ENCODE data around the gene BRPF1.

Gene BRPF1

GRCh38 chr3:9689757-9690156 is 41.8 kb upstream of the BRPF1 start:
- H3K36me3 ChIP-seq (ENCODE audit: control insufficient read depth in 1 of 2, insufficient read depth in 2 of 2, low read length in 2 of 2) = peaks cover 76 to 96% of the 10 kb centered on the region in 2 donors
- H3K27me3 ChIP-seq (ENCODE audit: control insufficient read depth in 1 of 2, insufficient read depth in 2 of 2, low read length in 2 of 2) = no peaks in the 10 kb centered on the region
- H3K4me3 ChIP-seq (ENCODE audit: low read depth in 1 of 2, low read length in 2 of 2) = no peak overlapping the region
- H3K27ac ChIP-seq (ENCODE audit: low read depth, low read length) = no peak overlapping the region
- no peaks in the 10 kb centered on the region for H3K9me3 ChIP-seq (ENCODE audit: control insufficient read depth in 1 of 2, low read length in 2 of 2)
- H3K4me1 ChIP-seq (ENCODE audit: control insufficient read depth in 1 of 2, insufficient read depth in 2 of 2, low read length in 2 of 2) = no peaks in the 10 kb centered on the region
- no peak overlapping the region for H3K9ac ChIP-seq (ENCODE audit: low read depth in 1 of 2, low read length in 2 of 2)

- H3K4me3 ChIP-seq (ENCODE audit: low read depth in 1 of 2, low read length in 2 of 2) = no peak overlapping the region
- H3K9me3 ChIP-seq (ENCODE audit: control insufficient read depth in 1 of 2, low read length in 2 of 2) = no peaks in the 10 kb centered on the region
- no peak overlapping the region for H3K27ac ChIP-seq (ENCODE audit: low read depth, low read length)
- no peaks in the 10 kb centered on the region for H3K27me3 ChIP-seq (ENCODE audit: control insufficient read depth in 1 of 2, insufficient read depth in 2 of 2, low read length in 2 of 2)
- no peak overlapping the region for H3K9ac ChIP-seq (ENCODE audit: low read depth in 1 of 2, low read length in 2 of 2)
- peaks cover 75 to 96% of the 10 kb centered on the region in 2 donors for H3K36me3 ChIP-seq (ENCODE audit: control insufficient read depth in 1 of 2, insufficient read depth in 2 of 2, low read length in 2 of 2)
- H3K4me1 ChIP-seq (ENCODE audit: control insufficient read depth in 1 of 2, insufficient read depth in 2 of 2, low read length in 2 of 2) = no peaks in the 10 kb centered on the region
Measured at GRCh38 chr3:9690451-9691450, 40.8 kb upstream of the BRPF1 start.

GRCh38 chr3:9691636-9692035 is 39.9 kb upstream of the BRPF1 start:
- Histone ChIP-seq H3K4me1 (ENCODE audit: control insufficient read depth in 1 of 2, insufficient read depth in 2 of 2, low read length in 2 of 2) (no peaks in the 10 kb centered on the region), H3K9me3 (ENCODE audit: control insufficient read depth in 1 of 2, low read length in 2 of 2) (no peaks in the 10 kb centered on the region), H3K27me3 (ENCODE audit: control insufficient read depth in 1 of 2, insufficient read depth in 2 of 2, low read length in 2 of 2) (no peaks in the 10 kb centered on the region), H3K27ac (ENCODE audit: low read depth, low read length) (no peak overlapping the region), H3K9ac (ENCODE audit: low read depth in 1 of 2, low read length in 2 of 2) (no peak overlapping the region), H3K36me3 (ENCODE audit: control insufficient read depth in 1 of 2, insufficient read depth in 2 of 2, low read length in 2 of 2) (peaks cover 69 to 92% of the 10 kb centered on the region in 2 donors), H3K4me3 (ENCODE audit: low read depth in 1 of 2, low read length in 2 of 2) (no peak overlapping the region)

- H3K9ac ChIP-seq (ENCODE audit: low read depth in 1 of 2, low read length in 2 of 2) = no peak overlapping the region
- H3K4me3 ChIP-seq (ENCODE audit: low read depth in 1 of 2, low read length in 2 of 2) = no peak overlapping the region
- H3K36me3 ChIP-seq (ENCODE audit: control insufficient read depth in 1 of 2, insufficient read depth in 2 of 2, low read length in 2 of 2) = peaks cover 73 to 92% of the 10 kb centered on the region in 2 donors
- no peaks in the 10 kb centered on the region for H3K9me3 ChIP-seq (ENCODE audit: control insufficient read depth in 1 of 2, low read length in 2 of 2)
- no peak overlapping the region for H3K27ac ChIP-seq (ENCODE audit: low read depth, low read length)
- no peaks in the 10 kb centered on the region for H3K4me1 ChIP-seq (ENCODE audit: control insufficient read depth in 1 of 2, insufficient read depth in 2 of 2, low read length in 2 of 2)
- H3K27me3 ChIP-seq (ENCODE audit: control insufficient read depth in 1 of 2, insufficient read depth in 2 of 2, low read length in 2 of 2) = no peaks in the 10 kb centered on the region
Measured at GRCh38 chr3:9692416-9692815, 39.1 kb upstream of the BRPF1 start.

GRCh38 chr3:9695345-9695744 is 36.2 kb upstream of the BRPF1 start:
- Histone ChIP-seq H3K27ac (ENCODE audit: low read depth, low read length) (no peak overlapping the region), H3K36me3 (ENCODE audit: control insufficient read depth in 1 of 2, insufficient read depth in 2 of 2, low read length in 2 of 2) (peaks cover 52 to 84% of the 10 kb centered on the region in 2 donors), H3K9me3 (ENCODE audit: control insufficient read depth in 1 of 2, low read length in 2 of 2) (no peaks in the 10 kb centered on the region), H3K4me1 (ENCODE audit: control insufficient read depth in 1 of 2, insufficient read depth in 2 of 2, low read length in 2 of 2) (no peaks in the 10 kb centered on the region), H3K4me3 (ENCODE audit: low read depth in 1 of 2, low read length in 2 of 2) (no peak overlapping the region), H3K27me3 (ENCODE audit: control insufficient read depth in 1 of 2, insufficient read depth in 2 of 2, low read length in 2 of 2) (no peaks in the 10 kb centered on the region), H3K9ac (ENCODE audit: low read depth in 1 of 2, low read length in 2 of 2) (no peak overlapping the region)

GRCh38 chr3:9695746-9696145 is 35.8 kb upstream of the BRPF1 start:
- Histone ChIP-seq H3K27me3 (ENCODE audit: control insufficient read depth in 1 of 2, insufficient read depth in 2 of 2, low read length in 2 of 2) (no peaks in the 10 kb centered on the region), H3K4me3 (ENCODE audit: low read depth in 1 of 2, low read length in 2 of 2) (no peak overlapping the region), H3K36me3 (ENCODE audit: control insufficient read depth in 1 of 2, insufficient read depth in 2 of 2, low read length in 2 of 2) (peaks cover 49 to 80% of the 10 kb centered on the region in 2 donors), H3K9ac (ENCODE audit: low read depth in 1 of 2, low read length in 2 of 2) (no peak overlapping the region), H3K9me3 (ENCODE audit: control insufficient read depth in 1 of 2, low read length in 2 of 2) (no peaks in the 10 kb centered on the region), H3K4me1 (ENCODE audit: control insufficient read depth in 1 of 2, insufficient read depth in 2 of 2, low read length in 2 of 2) (no peaks in the 10 kb centered on the region), H3K27ac (ENCODE audit: low read depth, low read length) (no peak overlapping the region)

- Histone ChIP-seq H3K27ac (ENCODE audit: low read depth, low read length) (no peak overlapping the region), H3K9me3 (ENCODE audit: control insufficient read depth in 1 of 2, low read length in 2 of 2) (no peaks in the 10 kb centered on the region), H3K4me3 (ENCODE audit: low read depth in 1 of 2, low read length in 2 of 2) (no peak overlapping the region), H3K36me3 (ENCODE audit: control insufficient read depth in 1 of 2, insufficient read depth in 2 of 2, low read length in 2 of 2) (peaks cover 40 to 73% of the 10 kb centered on the region in 2 donors), H3K27me3 (ENCODE audit: control insufficient read depth in 1 of 2, insufficient read depth in 2 of 2, low read length in 2 of 2) (no peaks in the 10 kb centered on the region), H3K4me1 (ENCODE audit: control insufficient read depth in 1 of 2, insufficient read depth in 2 of 2, low read length in 2 of 2) (no peaks in the 10 kb centered on the region), H3K9ac (ENCODE audit: low read depth in 1 of 2, low read length in 2 of 2) (no peak overlapping the region)
Measured at GRCh38 chr3:9696480-9697220, 34.9 kb upstream of the BRPF1 start.

GRCh38 chr3:9697892-9698291 is 33.6 kb upstream of the BRPF1 start:
- Histone ChIP-seq H3K36me3 (ENCODE audit: control insufficient read depth in 1 of 2, insufficient read depth in 2 of 2, low read length in 2 of 2) (peaks cover 35 to 66% of the 10 kb centered on the region in 2 donors), H3K4me3 (ENCODE audit: low read depth in 1 of 2, low read length in 2 of 2) (no peak overlapping the region), H3K9ac (ENCODE audit: low read depth in 1 of 2, low read length in 2 of 2) (no peak overlapping the region), H3K4me1 (ENCODE audit: control insufficient read depth in 1 of 2, insufficient read depth in 2 of 2, low read length in 2 of 2) (no peaks in the 10 kb centered on the region), H3K9me3 (ENCODE audit: control insufficient read depth in 1 of 2, low read length in 2 of 2) (no peaks in the 10 kb centered on the region), H3K27ac (ENCODE audit: low read depth, low read length) (no peak overlapping the region), H3K27me3 (ENCODE audit: control insufficient read depth in 1 of 2, insufficient read depth in 2 of 2, low read length in 2 of 2) (no peaks in the 10 kb centered on the region)

- Histone ChIP-seq H3K27ac (ENCODE audit: low read depth, low read length) (no peak overlapping the region), H3K4me1 (ENCODE audit: control insufficient read depth in 1 of 2, insufficient read depth in 2 of 2, low read length in 2 of 2) (no peaks in the 10 kb centered on the region), H3K36me3 (ENCODE audit: control insufficient read depth in 1 of 2, insufficient read depth in 2 of 2, low read length in 2 of 2) (peaks cover 31 to 62% of the 10 kb centered on the region in 2 donors), H3K9me3 (ENCODE audit: control insufficient read depth in 1 of 2, low read length in 2 of 2) (no peaks in the 10 kb centered on the region), H3K4me3 (ENCODE audit: low read depth in 1 of 2, low read length in 2 of 2) (no peak overlapping the region), H3K9ac (ENCODE audit: low read depth in 1 of 2, low read length in 2 of 2) (no peak overlapping the region), H3K27me3 (ENCODE audit: control insufficient read depth in 1 of 2, insufficient read depth in 2 of 2, low read length in 2 of 2) (no peaks in the 10 kb centered on the region)
Measured at GRCh38 chr3:9698293-9698692, 33.2 kb upstream of the BRPF1 start.

GRCh38 chr3:9700536-9700935 is 31.0 kb upstream of the BRPF1 start:
- Histone ChIP-seq H3K36me3 (ENCODE audit: control insufficient read depth in 1 of 2, insufficient read depth in 2 of 2, low read length in 2 of 2) (peaks cover 19 to 43% of the 10 kb centered on the region in 2 donors), H3K27ac (ENCODE audit: low read depth, low read length) (no peak overlapping the region)

More at GRCh38 chr3:9700536-9700935, 31.0 kb upstream of the BRPF1 start:
- no peak overlapping the region for H3K9ac ChIP-seq (ENCODE audit: low read depth in 1 of 2, low read length in 2 of 2)
- peaks cover 0 to 10% of the 10 kb centered on the region in 2 donors for H3K4me1 ChIP-seq (ENCODE audit: control insufficient read depth in 1 of 2, insufficient read depth in 2 of 2, low read length in 2 of 2)
- H3K27me3 ChIP-seq (ENCODE audit: control insufficient read depth in 1 of 2, insufficient read depth in 2 of 2, low read length in 2 of 2) = no peaks in the 10 kb centered on the region
- no peak overlapping the region for H3K4me3 ChIP-seq (ENCODE audit: low read depth in 1 of 2, low read length in 2 of 2)
- H3K9me3 ChIP-seq (ENCODE audit: control insufficient read depth in 1 of 2, low read length in 2 of 2) = no peaks in the 10 kb centered on the region
